Measurements from ENCODE around the gene PPL.
"Not testable (repeated sequence)": the region's sequence is repeated elsewhere in the genome, so short reads cannot be mapped to it uniquely, and the experiment has no call there.

Gene PPL

GRCh38 chr16:4935241-4935855 is 1.6 kb downstream of the PPL start:
- no peak for DNase-seq (ENCODE audit: low read depth in 2 of 2)

GRCh38 chr16:4934591-4934990 is 2.4 kb downstream of the PPL start:
- DNase-seq (ENCODE audit: low read depth in 2 of 2): no peak

GRCh38 chr16:4933871-4934395 is 3.0 kb downstream of the PPL start:
- DNase-seq (ENCODE audit: low read depth in 2 of 2): no peak

GRCh38 chr16:4933433-4933832 is 3.5 kb downstream of the PPL start:
- DNase-seq (ENCODE audit: low read depth in 2 of 2): no peak

- DNase-seq (ENCODE audit: low read depth in 2 of 2): no peak
These were observed 5.6 kb downstream of the PPL start for GRCh38 chr16:4931381-4931780.

GRCh38 chr16:4929619-4930018 is 7.3 kb downstream of the PPL start:
- not testable (repeated sequence) for DNase-seq (ENCODE audit: low read depth in 2 of 2)

GRCh38 chr16:4928227-4928626 is 8.7 kb downstream of the PPL start:
- no peak for DNase-seq (ENCODE audit: low read depth in 2 of 2)

- DNase-seq (ENCODE audit: low read depth in 2 of 2): no peak
These were observed 9.3 kb downstream of the PPL start for GRCh38 chr16:4927661-4928060.

GRCh38 chr16:4926928-4927327 is 10.0 kb downstream of the PPL start:
- DNase-seq (ENCODE audit: low read depth in 2 of 2): no peak

- no peak for DNase-seq (ENCODE audit: low read depth in 2 of 2)
These were observed 11.2 kb downstream of the PPL start for GRCh38 chr16:4925791-4926190.

- DNase-seq (ENCODE audit: low read depth in 2 of 2): no peak
These were observed 11.7 kb downstream of the PPL start for GRCh38 chr16:4925293-4925607.

GRCh38 chr16:4924593-4925292 is 12.2 kb downstream of the PPL start:
- DNase-seq (ENCODE audit: low read depth in 2 of 2): no peak

GRCh38 chr16:4923853-4924252 is 13.1 kb downstream of the PPL start:
- no peak for DNase-seq (ENCODE audit: low read depth in 2 of 2)

GRCh38 chr16:4922721-4923342 is 14.1 kb downstream of the PPL start:
- no peak for DNase-seq (ENCODE audit: low read depth in 2 of 2)

- no peak for DNase-seq (ENCODE audit: low read depth in 2 of 2)
These were observed 16.1 kb downstream of the PPL start for GRCh38 chr16:4920826-4921225.

- DNase-seq (ENCODE audit: low read depth in 2 of 2): no peak
These were observed 18.1 kb downstream of the PPL start for GRCh38 chr16:4918781-4919251.

GRCh38 chr16:4917117-4917516 is 19.8 kb downstream of the PPL start:
- no peak for DNase-seq (ENCODE audit: low read depth in 2 of 2)

GRCh38 chr16:4915226-4915761 is 21.7 kb downstream of the PPL start:
- no peak for DNase-seq (ENCODE audit: low read depth in 2 of 2)

GRCh38 chr16:4914528-4915225 is 22.3 kb downstream of the PPL start:
- DNase-seq (ENCODE audit: low read depth in 2 of 2): no peak

GRCh38 chr16:4913774-4914525 is 23.0 kb downstream of the PPL start:
- DNase-seq (ENCODE audit: low read depth in 2 of 2): no peak

- DNase-seq (ENCODE audit: low read depth in 2 of 2): no peak
These were observed 23.7 kb downstream of the PPL start for GRCh38 chr16:4913130-4913773.
